HEK293T (cell line): Measurements from ENCODE around the gene CNIH3.

Source experiments
- CTCF ChIA-PET: fragments of 350-600 bp; formaldehyde crosslinking; extraction: SDS; loops from one replicate; lab custom pipeline; 2021; ENCODE audit warnings: antibody characterized with exemption, inconsistent platforms; lab: Yijun Ruan, JAX
- POLR2A ChIA-PET: fragments of 350-600 bp; formaldehyde crosslinking; extraction: SDS; loops from one replicate; lab custom pipeline; 2020; ENCODE audit warnings: antibody characterized with exemption, inconsistent platforms; lab: Yijun Ruan, JAX
- DNase-seq: peaks from one replicate; pipeline ENCODE4 v3.0.0; 2012; ENCODE audit warnings: mixed read lengths; ENCODE audit errors: extremely low spot score
- ARNT ChIP-seq: fragments of 450-650 bp; IDR thresholded peaks from 2 replicates; pipeline ENCODE4 v1.6.1; 2017; ENCODE audit warnings: mild to moderate bottlenecking
- BHLHE40 ChIP-seq: fragments of 450-650 bp; IDR thresholded peaks from 2 replicates; pipeline ENCODE4 v1.6.1; 2016; ENCODE audit warnings: mild to moderate bottlenecking, moderate library complexity, borderline replicate concordance
- CTBP1 ChIP-seq: fragments of 450-650 bp; IDR thresholded peaks from 2 replicates; pipeline ENCODE4 v1.6.1; 2016; ENCODE audit warnings: borderline replicate concordance
- ELF4 ChIP-seq: fragments of 450-650 bp; IDR thresholded peaks from 2 replicates; pipeline ENCODE4 v1.6.1; 2017; ENCODE audit warnings: antibody characterized with exemption
- FOXA1 ChIP-seq: fragments of 450-650 bp; IDR thresholded peaks from 2 replicates; pipeline ENCODE4 v1.6.1; 2016; ENCODE audit warnings: mild to moderate bottlenecking
- FOXK2 ChIP-seq: fragments of 450-650 bp; IDR thresholded peaks from 2 replicates; pipeline ENCODE4 v1.6.1; 2016; ENCODE audit warnings: mild to moderate bottlenecking
- FOXM1 ChIP-seq: fragments of 450-650 bp; IDR thresholded peaks from 2 replicates; pipeline ENCODE4 v1.6.1; 2017; ENCODE audit warnings: mild to moderate bottlenecking, borderline replicate concordance
- HDGF ChIP-seq: fragments of 450-650 bp; IDR thresholded peaks from 2 replicates; pipeline ENCODE4 v1.6.1; 2017; ENCODE audit warnings: antibody characterized with exemption, borderline replicate concordance
- L3MBTL2 ChIP-seq: fragments of 450-650 bp; conservative IDR thresholded peaks from 2 replicates; pipeline ENCODE4 v1.6.1; 2016; ENCODE audit warnings: mild to moderate bottlenecking
- LEF1 ChIP-seq: fragments of 450-650 bp; IDR thresholded peaks from 2 replicates; pipeline ENCODE4 v1.6.1; 2017; ENCODE audit warnings: mild to moderate bottlenecking, borderline replicate concordance
- NFRKB ChIP-seq: fragments of 450-650 bp; IDR thresholded peaks from 2 replicates; pipeline ENCODE4 v1.6.1; 2016; ENCODE audit warnings: mild to moderate bottlenecking, moderate library complexity
- SP1 ChIP-seq: fragments of 450-650 bp; IDR thresholded peaks from 2 replicates; pipeline ENCODE4 v1.6.1; 2017
- SUZ12 ChIP-seq: fragments of 450-650 bp; IDR thresholded peaks from 2 replicates; pipeline ENCODE4 v1.6.1; 2016; ENCODE audit warnings: mild to moderate bottlenecking
- TARDBP ChIP-seq: fragments of 450-650 bp; IDR thresholded peaks from 2 replicates; pipeline ENCODE4 v1.6.1; 2016
- ZNF384 ChIP-seq: fragments of 450-650 bp; IDR thresholded peaks from 2 replicates; pipeline ENCODE4 v1.6.1; 2016
- TF ChIP-seq, protein P1 (sequence below): fragments of 450-650 bp; IDR thresholded peaks from 2 replicates; pipeline ENCODE4 v1.6.1; 2016

The CNIH3 gene

DNA sequence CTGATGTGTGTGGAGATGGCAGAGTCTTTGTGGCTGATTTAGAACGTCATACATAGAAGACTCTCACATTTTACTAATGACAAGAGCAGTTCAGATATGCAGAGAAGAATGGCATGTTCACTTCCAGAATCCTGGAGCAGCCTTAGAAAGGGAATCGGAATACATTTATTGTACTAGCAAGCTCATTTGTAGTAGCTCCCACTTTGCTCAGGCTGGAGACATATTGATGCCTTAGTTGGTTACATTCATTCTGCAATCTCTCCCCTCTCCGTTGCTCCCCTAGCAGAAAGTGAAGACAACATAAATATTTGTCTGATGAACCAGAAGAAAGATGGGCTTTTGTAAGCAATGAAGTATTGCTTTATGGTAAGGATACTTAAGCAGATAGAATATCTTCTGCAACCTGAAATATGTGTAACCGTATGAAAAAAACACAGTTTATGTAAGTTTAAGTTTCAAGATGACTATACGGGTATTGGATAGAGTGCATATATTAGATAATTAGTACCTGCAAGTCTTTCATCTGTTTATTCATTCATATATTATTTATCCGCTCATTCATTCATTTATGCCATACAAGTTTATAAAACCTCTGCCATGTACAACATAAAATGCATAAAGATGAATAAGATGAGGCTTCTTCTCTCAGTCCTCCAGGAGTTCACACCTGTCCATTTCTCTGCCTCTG is 135.7 kb downstream of the CNIH3 start:
- no peak for TF ChIP-seq FOXM1
- TF ChIP-seq FOXK2, result no peak
- TF ChIP-seq HDGF, result no peak
- no peak for DNase-seq
- CTCF ChIA-PET, result interaction anchor here (0.7 kb wide), 1 partner anchor 40 kb away, joined by 5 read pairs; no protein-coding TSS in a partner anchor
- POLR2A ChIA-PET, result no interaction called here

DNA sequence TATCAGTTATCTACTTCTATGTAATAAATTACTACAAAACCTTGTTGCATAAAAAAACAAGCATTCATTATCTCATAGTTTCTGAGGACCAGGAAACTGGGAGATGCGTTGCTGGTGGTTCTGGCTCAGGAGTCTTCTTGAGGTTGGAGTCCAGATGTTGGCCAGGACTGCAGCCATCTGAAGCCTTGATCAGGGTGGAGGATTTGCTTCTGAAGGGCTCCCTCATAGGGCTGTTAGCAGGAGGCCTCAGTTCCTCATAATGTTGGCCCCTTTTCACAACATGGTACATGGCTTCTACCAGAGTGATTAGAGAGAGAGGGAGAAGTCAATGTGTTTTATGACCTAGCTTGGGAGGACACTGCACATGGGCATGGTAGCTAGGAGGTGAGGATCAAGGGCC is 137.4 kb downstream of the CNIH3 start:
- TF ChIP-seq SUZ12, result no peak
- TF ChIP-seq ELF4, result no peak
- ChIA-PET CTCF (no interaction called here), POLR2A (no interaction called here)
- DNase-seq, result no peak

DNA sequence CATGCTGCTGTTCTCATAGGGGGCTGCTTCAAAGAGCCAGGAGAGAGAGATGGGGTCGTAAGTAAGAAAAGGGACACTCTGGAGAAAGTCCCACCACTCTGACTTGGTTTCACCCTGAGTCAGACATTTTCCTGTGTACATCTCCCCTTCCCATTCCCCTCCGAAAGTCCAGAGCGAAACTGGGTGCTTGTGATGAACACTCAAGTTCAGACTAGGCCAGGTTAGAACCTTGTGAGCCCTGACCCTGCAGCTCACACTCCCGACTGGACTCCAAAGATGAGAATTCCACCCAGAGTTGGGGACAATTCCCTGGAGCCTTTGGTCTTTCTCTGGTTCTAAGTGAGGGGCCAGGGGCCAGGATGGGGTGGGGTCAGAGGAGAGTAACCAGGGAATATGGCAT is 139.5 kb downstream of the CNIH3 start:
- POLR2A ChIA-PET, result no interaction called here
- no peak for DNase-seq
- CTCF ChIA-PET, result no interaction called here
- TF ChIP-seq FOXM1 (no peak), FOXK2 (no peak), CTBP1 (no peak), LEF1 (no peak), NFRKB (no peak), TARDBP (no peak), BHLHE40 (no peak), SUZ12 (no peak), ELF4 (no peak), L3MBTL2 (no peak), FOXA1 (no peak), HDGF (no peak), ARNT (no peak), SP1 (no peak), ZNF384 (no peak)
- TF ChIP-seq, protein P1, sequence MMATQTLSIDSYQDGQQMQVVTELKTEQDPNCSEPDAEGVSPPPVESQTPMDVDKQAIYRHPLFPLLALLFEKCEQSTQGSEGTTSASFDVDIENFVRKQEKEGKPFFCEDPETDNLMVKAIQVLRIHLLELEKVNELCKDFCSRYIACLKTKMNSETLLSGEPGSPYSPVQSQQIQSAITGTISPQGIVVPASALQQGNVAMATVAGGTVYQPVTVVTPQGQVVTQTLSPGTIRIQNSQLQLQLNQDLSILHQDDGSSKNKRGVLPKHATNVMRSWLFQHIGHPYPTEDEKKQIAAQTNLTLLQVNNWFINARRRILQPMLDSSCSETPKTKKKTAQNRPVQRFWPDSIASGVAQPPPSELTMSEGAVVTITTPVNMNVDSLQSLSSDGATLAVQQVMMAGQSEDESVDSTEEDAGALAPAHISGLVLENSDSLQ, result no peak

DNA sequence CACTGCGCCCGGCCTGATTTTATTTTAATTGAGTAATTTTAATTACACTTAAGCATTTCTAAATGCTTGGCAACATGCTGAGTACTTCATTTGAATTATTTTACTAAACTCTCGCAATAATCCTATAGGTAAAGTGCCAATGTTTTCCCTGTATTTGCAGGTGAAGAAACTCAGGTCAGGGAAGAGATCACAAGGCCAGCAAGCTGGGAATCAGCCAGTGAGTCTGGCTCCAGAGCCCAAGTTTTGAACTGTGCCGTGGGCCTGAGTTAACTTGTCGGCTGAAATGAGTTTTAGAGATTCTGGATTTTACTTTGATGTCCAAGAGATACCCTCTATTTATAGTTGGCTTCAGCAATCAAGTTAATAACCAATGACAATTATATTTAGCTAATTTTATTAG is 141.4 kb downstream of the CNIH3 start:
- ChIA-PET POLR2A (no interaction called here), CTCF (no interaction called here)

DNA sequence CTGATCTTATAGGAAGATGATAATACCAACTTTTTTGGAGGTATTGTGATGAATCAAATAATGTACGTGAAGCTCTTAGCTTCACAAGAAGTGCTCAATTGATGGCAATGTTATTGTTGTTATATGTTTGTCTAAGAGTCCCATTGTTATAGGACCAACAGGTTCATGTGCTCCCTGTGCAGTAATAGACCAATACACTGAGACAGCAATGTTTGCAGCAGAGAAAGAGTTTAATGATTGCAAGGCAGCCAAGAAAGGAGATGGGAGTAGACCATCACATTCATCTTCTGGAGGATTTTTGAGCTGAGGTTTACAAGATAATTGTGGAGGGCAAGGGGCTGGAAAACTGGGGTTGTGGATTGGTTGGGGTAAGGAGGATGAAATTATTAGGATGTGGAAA is 143.0 kb downstream of the CNIH3 start:
- ChIA-PET CTCF (interaction anchor here (0.7 kb wide), 1 partner anchor 9 kb away, joined by 3 read pairs; no protein-coding TSS in a partner anchor), POLR2A (interaction anchor here (0.7 kb wide), 1 partner anchor 11 kb away, joined by 3 read pairs; no protein-coding TSS in a partner anchor)
- DNase-seq, result no peak
- TF ChIP-seq ZNF384 (no peak), BHLHE40 (no peak), FOXA1 (no peak), L3MBTL2 (no peak), NFRKB (no peak), HDGF (no peak)
- TF ChIP-seq, protein P1, result no peak

More for the DNA sequence above, 141.4 kb downstream of the CNIH3 start:
- no peak for DNase-seq
- TF ChIP-seq FOXM1 (no peak), SP1 (no peak), ELF4 (no peak), HDGF (no peak), FOXA1 (no peak)

DNA sequence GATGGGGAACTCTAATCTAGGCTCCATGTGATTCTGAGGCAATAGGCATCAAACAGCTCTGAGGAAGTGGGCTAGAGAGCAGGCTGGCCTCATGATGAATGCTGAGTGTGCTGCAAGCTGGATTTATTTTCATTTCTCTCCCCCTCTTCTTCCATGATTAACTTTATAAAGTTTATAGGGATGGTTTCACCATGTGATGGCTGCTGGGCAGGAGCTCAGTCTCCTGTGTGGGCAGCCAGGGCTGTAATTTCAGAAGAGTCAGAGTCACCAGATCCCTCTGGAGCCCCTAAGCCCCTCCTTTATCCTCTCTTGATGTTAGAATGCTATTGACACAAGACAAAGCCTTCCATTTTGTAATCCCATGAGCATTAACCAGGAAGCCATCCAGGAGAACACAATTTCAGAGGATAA is 143.6 kb downstream of the CNIH3 start:
- DNase-seq, result no peak
- no peak for TF ChIP-seq ARNT
- no peak for TF ChIP-seq BHLHE40
- TF ChIP-seq LEF1, result no peak
- TF ChIP-seq, protein P1, result no peak
- no peak for TF ChIP-seq HDGF
- TF ChIP-seq ELF4, result no peak
- no peak for TF ChIP-seq TARDBP
- TF ChIP-seq CTBP1, result no peak
- TF ChIP-seq SUZ12, result no peak
- TF ChIP-seq SP1, result no peak
- TF ChIP-seq FOXK2, result no peak
- no peak for TF ChIP-seq FOXM1
- TF ChIP-seq FOXA1, result no peak
- CTCF ChIA-PET, result interaction anchor here (0.7 kb wide), 1 partner anchor 8 kb away, joined by 3 read pairs; no protein-coding TSS in a partner anchor
- POLR2A ChIA-PET, result no interaction called here

DNA sequence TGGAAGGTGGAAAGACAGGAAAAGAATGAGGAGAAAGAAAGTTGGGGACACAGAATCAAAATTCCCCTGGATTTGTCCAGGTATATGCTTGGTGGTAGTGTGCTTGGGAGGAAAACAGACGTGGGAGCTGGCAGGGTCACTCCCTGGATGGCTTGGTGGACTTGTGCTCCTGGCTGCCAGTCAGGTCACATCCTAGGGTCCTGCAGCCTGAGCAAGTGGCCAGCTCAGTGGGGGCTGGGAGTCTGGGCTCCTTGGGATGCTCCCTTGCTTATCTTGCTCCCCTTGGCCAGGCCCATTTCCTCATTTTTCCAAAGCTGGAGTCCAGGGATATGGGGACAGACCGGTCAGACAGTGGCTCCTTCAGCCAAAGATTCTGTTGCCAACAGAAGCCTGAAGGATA is 144.0 kb downstream of the CNIH3 start:
- CTCF ChIA-PET, result no interaction called here
- TF ChIP-seq BHLHE40, result no peak
- no peak for TF ChIP-seq LEF1
- TF ChIP-seq NFRKB, result no peak
- no peak for TF ChIP-seq SUZ12
- no peak for TF ChIP-seq FOXK2
- no peak for TF ChIP-seq ZNF384
- no peak for TF ChIP-seq CTBP1
- TF ChIP-seq HDGF, result no peak
- POLR2A ChIA-PET, result no interaction called here
- DNase-seq, result no peak
